Neural cell (in vitro differentiated cells): ENCODE measurements around the gene ZBTB25.

ENCODE experiments used
- CTCF ChIP-seq: fragments of 450-650 bp; IDR thresholded peaks from 2 replicates; pipeline ENCODE4 v1.5.1; 2014; ENCODE audit warnings: antibody characterized with exemption, mild to moderate bottlenecking, moderate library complexity; ENCODE audit not compliant: poor library complexity, severe bottlenecking
- EZH2 ChIP-seq: fragments of 200-600, 300-800 bp; shearing (Covaris generic), sonication (generic); IDR thresholded peaks from 2 replicates; pipeline ENCODE4 v1.6.1; 2014; ENCODE audit warnings: antibody characterized with exemption, low read length, borderline replicate concordance, mild to moderate bottlenecking; ENCODE audit not compliant: insufficient read depth, poor library complexity, severe bottlenecking
- TAF1 ChIP-seq: IDR thresholded peaks from 2 replicates; pipeline ENCODE4 v1.6.1; 2012; ENCODE audit warnings: low read depth

GRCh38 chr14:64474698-64475097 is 28.9 kb downstream of the ZBTB25 start:
- TF ChIP-seq EZH2 (no peak), TAF1 (no peak), CTCF (no peak)
